Tongue (tissue), 2 donors: Measurements from ENCODE around the gene RAET1E. TPM values are rescaled to one million over a fixed set of nuclear protein-coding genes. Genes with fewer than 3 reads are reported as not detected.
A peak's percentile ranks its signal among the peaks of the same experiment; 100 is the strongest.
"Not testable (repeated sequence)": the region's sequence is repeated elsewhere in the genome, so short reads cannot be mapped to it uniquely, and the experiment has no call there.

Source experiments
- DNase-seq: peaks from one replicate; pipeline ENCODE4 v3.0.0-alpha.2; 2015
- total RNA-seq: library from RNA; depleted of rRNA; stranded (reverse); fragments of >200 nt; gene quantifications from one replicate; pipeline ENCODE4 v1.2.3, GENCODE V29; 2014

RAET1E gene
- total RNA-seq = 8.8 TPM

GRCh38 chr6:149897855-149898744 is at the start of gene RAET1E:
RAET1E (minus strand) TSS chr6:149898113; CDS start chr6:149890901, 7,212 bp downstream.
- no peak for DNase-seq

GRCh38 chr6:149947533-149947932 is 49.6 kb upstream of the RAET1E start:
- DNase-seq = not testable (repeated sequence)

- not testable (repeated sequence) for DNase-seq
These were observed 48.7 kb upstream of the RAET1E start for GRCh38 chr6:149946631-149947030.

GRCh38 chr6:149945276-149945675 is 47.4 kb upstream of the RAET1E start:
- not testable (repeated sequence) for DNase-seq

GRCh38 chr6:149943321-149943720 is 45.4 kb upstream of the RAET1E start:
- not testable (repeated sequence) for DNase-seq

GRCh38 chr6:149942461-149942829 is 44.5 kb upstream of the RAET1E start:
- no peak for DNase-seq

- DNase-seq = peak; percentile 91
These were observed 43.9 kb upstream of the RAET1E start, which contains the start of gene ULBP2 for GRCh38 chr6:149941583-149942460. ULBP2 (plus strand) TSS chr6:149942014; CDS start chr6:149942073, 59 bp downstream.

GRCh38 chr6:149940672-149940982 is 42.7 kb upstream of the RAET1E start:
- no peak for DNase-seq

GRCh38 chr6:149939909-149940671 is 42.2 kb upstream of the RAET1E start:
- no peak for DNase-seq

GRCh38 chr6:149939356-149939648 is 41.4 kb upstream of the RAET1E start:
- DNase-seq = no peak

- DNase-seq = peak; percentile 20
These were observed 40.9 kb upstream of the RAET1E start for GRCh38 chr6:149938571-149939355.

GRCh38 chr6:149938013-149938570 is 40.2 kb upstream of the RAET1E start:
- DNase-seq = not testable (repeated sequence)

GRCh38 chr6:149936743-149937142 is 38.8 kb upstream of the RAET1E start:
- DNase-seq = no peak

GRCh38 chr6:149935668-149936067 is 37.8 kb upstream of the RAET1E start:
- no peak for DNase-seq

- DNase-seq = no peak
These were observed 37.3 kb upstream of the RAET1E start for GRCh38 chr6:149935246-149935645.

- DNase-seq = peak; percentile 87
These were observed 36.6 kb upstream of the RAET1E start for GRCh38 chr6:149934249-149935156.

GRCh38 chr6:149933461-149933860 is 35.5 kb upstream of the RAET1E start:
- DNase-seq = no peak

- no peak for DNase-seq
These were observed 35.1 kb upstream of the RAET1E start for GRCh38 chr6:149933036-149933435.

GRCh38 chr6:149931501-149931900 is 33.6 kb upstream of the RAET1E start:
- no peak for DNase-seq

GRCh38 chr6:149929422-149929821 is 31.5 kb upstream of the RAET1E start:
- no peak for DNase-seq
